Gastroesophageal sphincter (tissue), 4 donors: Measurements from ENCODE around the gene CHKB. TPM values are rescaled to one million over a fixed set of nuclear protein-coding genes. Genes with fewer than 3 reads are reported as not detected.

Experiments
- ATAC-seq: fragments of 150-250 bp; one replicate; pipeline ENCODE4 v1.9.1; 2016; ENCODE audit warnings: mild to moderate bottlenecking, moderate library complexity
- H3K27ac ChIP-seq, 4 donors: fragments of 200-600 bp; sonication (generic) in 3 of 4; 1 replicate in 3 of 4; 2 replicates in 1 of 4; pipeline ENCODE4 v1.5.1; 2016 to 2019
- H3K27me3 ChIP-seq: fragments of 200-600 bp; sonication (generic); one replicate; pipeline ENCODE4 v1.5.1; 2019
- H3K36me3 ChIP-seq, 2 donors: fragments of 200-600 bp; sonication (generic); one replicate each; pipeline ENCODE4 v1.5.1; 2019; ENCODE audit warnings: control low read depth in 1 of 2
- H3K4me1 ChIP-seq, 3 donors: fragments of 200-600 bp; sonication (generic); 1 replicate in 2 of 3; 2 replicates in 1 of 3; pipeline ENCODE4 v1.5.1; 2016 to 2019; ENCODE audit warnings: control low read depth in 2 of 3
- H3K4me3 ChIP-seq, 2 donors: fragments of 200-600 bp; sonication (generic); one replicate each; pipeline ENCODE4 v1.5.1; 2019; ENCODE audit warnings: mild to moderate bottlenecking in 1 of 2, moderate library complexity in 1 of 2
- H3K9me3 ChIP-seq, 3 donors: fragments of 200-600 bp; sonication (generic); one replicate each; pipeline ENCODE4 v1.5.1; 2017 to 2019; ENCODE audit warnings: control low read depth in 2 of 3
- CTCF ChIP-seq, 4 experiments: fragments of 200-600 bp in 2 of 4; fragments of 450-650 bp in 2 of 4; sonication (generic) in 1 of 4; IDR thresholded peaks; one replicate each; pipeline ENCODE4 v1.5.1; 2017 to 2019; ENCODE audit warnings: antibody characterized with exemption in 4 of 4, mild to moderate bottlenecking in 2 of 4, moderate library complexity in 2 of 4
- EP300 ChIP-seq: sonication (generic); formaldehyde crosslinking; IDR thresholded peaks from one replicate; pipeline ENCODE4 v1.6.1; 2017; ENCODE audit warnings: antibody characterized with exemption, mild to moderate bottlenecking
- POLR2A ChIP-seq, 2 donors: fragments of 450-650 bp; IDR thresholded peaks; one replicate each; pipeline ENCODE4 v1.6.1; 2017; ENCODE audit warnings: antibody characterized with exemption in 2 of 2, mild to moderate bottlenecking in 2 of 2, moderate library complexity in 1 of 2
- POLR2AphosphoS5 ChIP-seq: sonication (generic); formaldehyde crosslinking; IDR thresholded peaks from one replicate; pipeline ENCODE4 v1.6.1; 2017; ENCODE audit warnings: antibody characterized with exemption
- WGBS, 2 donors: methylation state at CpG; one replicate each; pipeline ENCODE4 v1.1.5; 2018; ENCODE audit warnings: low coverage in 1 of 2; 5-methylcytosine and 5-hydroxymethylcytosine counted together
- total RNA-seq, 4 donors: library from RNA; depleted of rRNA; stranded (reverse); fragments of >200 nt; gene quantifications; one replicate each; pipeline ENCODE4 v1.1.0, GENCODE V29; 2016

Gene CHKB
- total RNA-seq, 4 donors from 2014 or later: 16.6 to 39.8 (median 33.1) TPM

- TF ChIP-seq EP300: no peak
- TF ChIP-seq POLR2A (IDR thresholded peaks at IDR 0.05): no peak
- no peak for TF ChIP-seq CTCF (IDR thresholded peaks at IDR 0.05)
- no peak for TF ChIP-seq POLR2AphosphoS5
- Histone ChIP-seq H3K27me3 (peaks cover 46% of the 10 kb centered on the region), H3K27ac (no peak overlapping the region), H3K4me1 (peaks cover 0 to 19% (median 3%) of the 10 kb centered on the region in 3 donors), H3K9me3 (no peaks in the 10 kb centered on the region), H3K4me3 (no peak overlapping the region), H3K36me3 (peaks cover 0 to 7% of the 10 kb centered on the region in 2 donors)
- 90 to 94% methylated on average over 2 to 3 of the region's 5 CpGs for WGBS, 2 donors
- ATAC-seq: no peak
These were observed 14.4 kb upstream of the CHKB start for GRCh38 chr22:50597097-50597496.

DNA sequence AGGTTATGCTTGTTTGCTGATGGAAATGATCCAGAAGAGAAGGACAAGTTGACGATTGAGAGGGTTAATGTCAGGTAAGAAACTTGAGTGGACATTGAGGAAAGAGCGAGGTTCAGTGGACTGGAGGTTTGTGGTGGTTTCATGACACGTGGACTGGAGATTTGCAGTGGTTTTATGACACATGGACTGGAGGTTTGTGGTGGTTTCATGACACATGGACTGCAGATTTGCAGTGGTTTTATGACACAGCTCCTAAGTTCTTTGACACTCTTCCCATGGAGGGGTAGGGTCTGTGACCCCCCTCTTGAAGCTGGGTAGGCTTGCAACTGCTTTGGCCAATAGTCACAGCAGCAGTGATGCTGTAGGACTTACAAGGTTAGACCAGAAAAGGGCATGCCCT is 12.5 kb upstream of the CHKB start:
- no peak for ATAC-seq
- WGBS, 2 donors: 81 to 83% methylated on average over 3 of the region's 3 CpGs
- peaks cover 27% of the 10 kb centered on the region for H3K27me3 ChIP-seq
- peaks cover 0 to 7% of the 10 kb centered on the region in 2 donors for H3K36me3 ChIP-seq
- H3K4me1 ChIP-seq: peaks cover 0 to 6% (median 3%) of the 10 kb centered on the region in 3 donors
- TF ChIP-seq EP300 (no peak), POLR2A (IDR thresholded peaks at IDR 0.05) (no peak), POLR2AphosphoS5 (no peak), CTCF (IDR thresholded peaks at IDR 0.05) (no peak)
- no peak overlapping the region for H3K27ac ChIP-seq
- H3K9me3 ChIP-seq: no peaks in the 10 kb centered on the region
- H3K4me3 ChIP-seq: no peak overlapping the region

GRCh38 chr22:50587407-50587806 is 4.8 kb upstream of the CHKB start:
- H3K4me3 ChIP-seq: no peak overlapping the region
- peaks cover 0 to 9% (median 7%) of the 10 kb centered on the region in 3 donors for H3K4me1 ChIP-seq
- no peak overlapping the region for H3K27ac ChIP-seq
- ATAC-seq: no peak
- H3K9me3 ChIP-seq: no peaks in the 10 kb centered on the region
- TF ChIP-seq EP300 (no peak), POLR2AphosphoS5 (no peak), CTCF (IDR thresholded peaks at IDR 0.05) (no peak), POLR2A (IDR thresholded peaks at IDR 0.05) (no peak)
- WGBS, 2 donors: 78% methylated on average over 4 of the region's 5 CpGs; no CpG with 5 or more reads in 1 of the 2 donors
- no peaks in the 10 kb centered on the region for H3K27me3 ChIP-seq
- H3K36me3 ChIP-seq: no peaks in the 10 kb centered on the region

GRCh38 chr22:50586416-50586815 is 3.8 kb upstream of the CHKB start:
- TF ChIP-seq EP300 (no peak), POLR2A (IDR thresholded peaks at IDR 0.05) (no peak), CTCF (IDR thresholded peaks at IDR 0.05) (no peak), POLR2AphosphoS5 (no peak)

DNA sequence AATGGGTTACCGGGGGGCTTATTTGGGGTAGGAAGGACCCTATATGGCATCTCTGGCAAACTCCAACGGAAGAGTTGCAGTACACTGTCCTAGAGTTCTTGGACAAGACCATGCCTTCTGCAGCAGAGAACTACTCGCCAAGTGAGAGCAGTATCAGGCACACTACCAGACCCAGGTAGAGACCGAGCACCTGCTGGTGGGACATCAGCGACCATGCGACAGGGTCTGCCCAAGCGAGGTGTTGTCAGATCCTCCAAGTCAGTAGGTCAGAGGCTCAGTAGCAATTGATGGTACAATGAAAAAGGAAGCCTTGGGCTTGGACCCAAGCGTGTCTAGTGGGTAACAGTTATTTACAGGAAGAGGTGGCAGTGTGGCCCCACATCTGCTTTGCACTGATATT is 3.1 kb upstream of the CHKB start:
- ATAC-seq: no peak
- Histone ChIP-seq H3K27ac (no peak overlapping the region), H3K36me3 (no peaks in the 10 kb centered on the region), H3K4me3 (no peak overlapping the region), H3K4me1 (peaks cover 0 to 21% (median 14%) of the 10 kb centered on the region in 3 donors), H3K27me3 (no peaks in the 10 kb centered on the region), H3K9me3 (no peaks in the 10 kb centered on the region)
- 64% methylated on average over 3 of the region's 8 CpGs; no CpG with 5 or more reads in 1 of the 2 donors for WGBS, 2 donors
- no peak for TF ChIP-seq POLR2A (IDR thresholded peaks at IDR 0.05)
- no peak for TF ChIP-seq POLR2AphosphoS5
- TF ChIP-seq CTCF (IDR thresholded peaks at IDR 0.05): no peak
- TF ChIP-seq EP300: no peak

More at GRCh38 chr22:50586416-50586815, 3.8 kb upstream of the CHKB start:
- H3K27me3 ChIP-seq: no peaks in the 10 kb centered on the region
- peaks cover 0 to 16% (median 12%) of the 10 kb centered on the region in 3 donors for H3K4me1 ChIP-seq
- no peak for ATAC-seq
- WGBS, 2 donors: 57 to 70% methylated on average over 1 to 5 of the region's 5 CpGs
- no peaks in the 10 kb centered on the region for H3K9me3 ChIP-seq
- H3K36me3 ChIP-seq: no peaks in the 10 kb centered on the region
- no peak overlapping the region for H3K27ac ChIP-seq
- H3K4me3 ChIP-seq: no peak overlapping the region
